Trophoblast cell (in vitro differentiated cells and primary cell): ENCODE data around the gene LRRC3B. TPM values are rescaled to one million over a fixed set of nuclear protein-coding genes. Genes with fewer than 3 reads are reported as not detected.

ENCODE experiments used
- DNase-seq, 2 donors: peaks; one replicate each; pipeline ENCODE4 v3.0.0-alpha.2; 2016
- H2AFZ ChIP-seq: 2 replicates; pipeline ENCODE4 v1.6.1; 2013; ENCODE audit warnings: low read length, moderate library complexity, mild to moderate bottlenecking; ENCODE audit not compliant: insufficient read depth, poor library complexity
- H2AK5ac ChIP-seq: 2 replicates; pipeline ENCODE4 v1.6.1; 2013; ENCODE audit warnings: mild to moderate bottlenecking, low read length
- H2BK120ac ChIP-seq: 2 replicates; pipeline ENCODE4 v1.6.1; 2013; ENCODE audit warnings: low read length, mild to moderate bottlenecking, moderate library complexity; ENCODE audit not compliant: insufficient read depth, poor library complexity
- H2BK12ac ChIP-seq: 2 replicates; pipeline ENCODE4 v1.6.1; 2013; ENCODE audit warnings: mild to moderate bottlenecking, low read length, moderate library complexity
- H2BK5ac ChIP-seq: 2 replicates; pipeline ENCODE4 v1.6.1; 2013; ENCODE audit warnings: low read length, low read depth, moderate library complexity, mild to moderate bottlenecking; ENCODE audit not compliant: poor library complexity
- H3K14ac ChIP-seq: 2 replicates; pipeline ENCODE4 v1.6.1; 2013; ENCODE audit warnings: mild to moderate bottlenecking, low read length
- H3K18ac ChIP-seq: 2 replicates; pipeline ENCODE4 v1.6.1; 2013; ENCODE audit warnings: mild to moderate bottlenecking, low read length
- H3K23ac ChIP-seq: 2 replicates; pipeline ENCODE4 v1.6.1; 2013; ENCODE audit warnings: low read length
- H3K27ac ChIP-seq: 2 replicates; pipeline ENCODE4 v1.5.1; 2013; ENCODE audit warnings: low read depth, mild to moderate bottlenecking, inconsistent platforms, low read length, moderate library complexity
- H3K27me3 ChIP-seq: 2 replicates; pipeline ENCODE4 v1.6.1; 2013; ENCODE audit warnings: inconsistent platforms, mild to moderate bottlenecking, low read length, moderate library complexity; ENCODE audit not compliant: insufficient read depth
- H3K36me3 ChIP-seq, 2 experiments: 1 replicate in 1 of 2; 2 replicates in 1 of 2; pipeline ENCODE4 v1.6.1; 2013; ENCODE audit warnings: low read length in 2 of 2, mild to moderate bottlenecking in 2 of 2, moderate library complexity in 1 of 2; ENCODE audit not compliant: insufficient read depth in 2 of 2, control insufficient read depth in 1 of 2
- H3K4ac ChIP-seq: 2 replicates; pipeline ENCODE4 v1.6.1; 2013; ENCODE audit warnings: low read depth, mild to moderate bottlenecking, low read length, moderate library complexity
- H3K4me1 ChIP-seq, 2 experiments: 1 replicate in 1 of 2; 2 replicates in 1 of 2; pipeline ENCODE4 v1.6.1; 2013; ENCODE audit warnings: low read length in 2 of 2, mild to moderate bottlenecking in 2 of 2, moderate library complexity in 1 of 2; ENCODE audit not compliant: insufficient read depth in 2 of 2, control insufficient read depth in 1 of 2
- H3K4me2 ChIP-seq: 2 replicates; pipeline ENCODE4 v1.6.1; 2013; ENCODE audit warnings: inconsistent platforms, mild to moderate bottlenecking, low read length, moderate library complexity
- H3K4me3 ChIP-seq: 2 replicates; pipeline ENCODE4 v1.5.1; 2013; ENCODE audit warnings: mild to moderate bottlenecking, low read depth, low read length, inconsistent platforms
- H3K79me1 ChIP-seq: one replicate; pipeline ENCODE4 v1.6.1; 2013; ENCODE audit warnings: low read length
- H3K79me2 ChIP-seq: 2 replicates; pipeline ENCODE4 v1.6.1; 2013; ENCODE audit warnings: low read length, mild to moderate bottlenecking; ENCODE audit not compliant: control insufficient read depth, insufficient read depth, poor library complexity
- H3K9ac ChIP-seq: 2 replicates; pipeline ENCODE4 v1.6.1; 2013; ENCODE audit warnings: mild to moderate bottlenecking, low read length
- H3K9me3 ChIP-seq: 2 replicates; pipeline ENCODE4 v1.6.1; 2013; ENCODE audit warnings: low read depth, mild to moderate bottlenecking, control low read depth, inconsistent platforms, low read length; ENCODE audit not compliant: insufficient read depth
- H4K12ac ChIP-seq: 2 replicates; pipeline ENCODE4 v1.6.1; 2013; ENCODE audit warnings: low read depth, mild to moderate bottlenecking, low read length, moderate library complexity
- H4K8ac ChIP-seq: 2 replicates; pipeline ENCODE4 v1.6.1; 2013; ENCODE audit warnings: low read depth, mild to moderate bottlenecking, low read length, moderate library complexity
- H4K91ac ChIP-seq: one replicate; pipeline ENCODE4 v1.6.1; 2013; ENCODE audit warnings: low read depth, mild to moderate bottlenecking, low read length, moderate library complexity
- WGBS: extraction: QIAGEN DNeasy Blood & Tissue Kit; methylation state at CpG from one replicate; pipeline ENCODE4 v1.1.7; 2013; ENCODE audit warnings: missing lambda C conversion rate; ENCODE audit not compliant: insufficient read length, insufficient coverage; ENCODE audit errors: extremely low coverage; 5-methylcytosine and 5-hydroxymethylcytosine counted together
- polyA plus RNA-seq: library from polyadenylated mRNA; stranded (reverse); fragments of 200-250 nt; gene quantifications from 2 replicates; pipeline ENCODE4 v1.2.3, GENCODE V29; 2013

Gene LRRC3B, protein sequence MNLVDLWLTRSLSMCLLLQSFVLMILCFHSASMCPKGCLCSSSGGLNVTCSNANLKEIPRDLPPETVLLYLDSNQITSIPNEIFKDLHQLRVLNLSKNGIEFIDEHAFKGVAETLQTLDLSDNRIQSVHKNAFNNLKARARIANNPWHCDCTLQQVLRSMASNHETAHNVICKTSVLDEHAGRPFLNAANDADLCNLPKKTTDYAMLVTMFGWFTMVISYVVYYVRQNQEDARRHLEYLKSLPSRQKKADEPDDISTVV
- polyA plus RNA-seq: 1.2 and 1.3 TPM in 2 replicates

DNA sequence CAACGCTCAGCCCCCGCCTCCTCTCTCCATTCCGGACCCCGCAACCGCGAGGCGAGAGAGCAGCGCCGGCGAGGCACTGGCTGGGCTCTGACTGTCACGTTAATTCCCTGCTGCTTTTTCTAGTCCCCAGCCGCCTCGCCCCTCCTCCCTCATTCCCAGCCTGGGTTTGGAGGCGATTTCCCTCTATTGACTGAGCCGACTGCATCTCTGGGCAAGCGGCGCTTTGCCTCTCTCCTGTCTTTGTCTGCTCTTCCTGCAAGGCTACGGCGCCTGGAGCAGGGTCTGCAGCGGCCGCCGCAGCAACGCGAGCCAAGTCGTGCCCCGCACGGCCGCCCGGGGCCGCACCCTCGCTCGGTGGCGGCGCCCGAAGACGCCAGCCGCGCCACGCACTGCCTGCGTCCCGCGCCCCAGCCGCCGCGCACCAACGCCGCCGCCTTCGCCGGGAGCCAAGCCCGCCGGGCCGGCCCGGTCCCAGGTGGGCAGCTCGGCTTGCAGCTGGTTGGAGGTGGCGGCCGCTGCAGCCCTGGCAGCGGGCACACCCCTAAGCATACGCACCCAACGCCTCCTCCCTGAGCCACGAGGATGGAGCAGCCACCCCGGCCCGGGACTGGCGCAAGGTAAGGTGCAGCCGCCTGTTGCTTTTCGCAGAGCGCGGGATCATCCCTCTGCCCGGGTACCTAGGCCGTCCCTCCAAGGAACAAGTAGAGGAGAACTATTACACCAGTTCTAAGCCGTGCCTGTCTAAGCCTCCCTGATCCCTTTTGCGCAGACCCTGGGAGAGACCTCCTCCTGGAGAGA, at the start of gene LRRC3B:
Gene LRRC3B (plus strand): TSS at position 152 of the 798 bp plus-strand sequence. CDS start 86,901 bp downstream, outside the sequence.
- Histone ChIP-seq H3K9me3 (no peaks in the 10 kb centered on the region), H2BK12ac (peak within 1 kb of the TSS; percentile 17), H3K27me3 (peaks cover 22% of the 10 kb centered on the region), H3K23ac (no peak within 1 kb of the TSS), H3K4me1 (peaks cover 2 to 16% of the 10 kb centered on the region in 2 experiments), H2AK5ac (no peak within 1 kb of the TSS), H3K4me2 (peak within 1 kb of the TSS; percentile 82), H4K91ac (no peak within 1 kb of the TSS), H3K79me1 (no peaks in the 10 kb centered on the region), H3K4me3 (peak within 1 kb of the TSS; percentile 71), H4K8ac (peak within 1 kb of the TSS; percentile 29), H2AFZ (peak within 1 kb of the TSS; percentile 12), H3K27ac (no peak within 1 kb of the TSS), H3K36me3 (no peaks in the 10 kb centered on the region), H2BK5ac (no peak within 1 kb of the TSS), H3K14ac (no peak within 1 kb of the TSS), H3K79me2 (peaks cover 2% of the 10 kb centered on the region), H3K9ac (peak within 1 kb of the TSS; percentile 7), H3K18ac (peak within 1 kb of the TSS; percentile 26), H4K12ac (no peak within 1 kb of the TSS), H2BK120ac (peak within 1 kb of the TSS; percentile 36), H3K4ac (no peak within 1 kb of the TSS)
- no peak for DNase-seq
- no CpG with 5 or more reads among the region's 72 CpGs for WGBS

DNA sequence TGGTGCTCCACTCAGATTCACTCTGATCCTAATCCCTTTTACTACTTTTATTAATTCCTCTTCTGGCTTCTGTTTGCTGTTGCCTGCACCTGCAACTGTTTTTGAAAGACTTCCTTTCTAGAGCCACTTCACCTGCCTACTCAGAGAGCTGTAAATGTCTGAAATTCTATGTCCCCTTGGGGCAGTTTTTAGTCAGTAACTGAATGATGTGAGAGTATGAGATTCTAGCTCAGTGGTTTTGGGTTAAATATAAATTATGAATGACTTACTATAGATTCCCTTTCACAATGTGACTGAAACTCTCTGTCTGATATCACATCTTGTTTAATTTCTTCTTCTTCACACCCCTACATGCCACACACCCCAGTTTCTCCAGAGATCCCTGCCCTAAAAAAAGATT, 47.8 kb upstream of the LRRC3B start:
- no peak overlapping the region for H3K4me2 ChIP-seq
- no peak overlapping the region for H3K4ac ChIP-seq
- H2AFZ ChIP-seq: no peak overlapping the region
- no peak overlapping the region for H4K8ac ChIP-seq
- no peak overlapping the region for H3K9ac ChIP-seq
- no peak overlapping the region for H2BK12ac ChIP-seq
- H3K27ac ChIP-seq: no peak overlapping the region
- no peak overlapping the region for H3K4me3 ChIP-seq
- no peak overlapping the region for H2BK120ac ChIP-seq
- H3K14ac ChIP-seq: no peak overlapping the region
- no peaks in the 10 kb centered on the region for H3K79me1 ChIP-seq
- H4K91ac ChIP-seq: no peak overlapping the region
- H3K79me2 ChIP-seq: no peaks in the 10 kb centered on the region
- H2AK5ac ChIP-seq: no peak overlapping the region
- H3K23ac ChIP-seq: no peak overlapping the region
- DNase-seq: no peak
- no peak overlapping the region for H2BK5ac ChIP-seq
- H3K4me1 ChIP-seq: no peaks in the 10 kb centered on the region
- no peaks in the 10 kb centered on the region for H3K36me3 ChIP-seq
- H3K27me3 ChIP-seq: no peaks in the 10 kb centered on the region
- no peak overlapping the region for H4K12ac ChIP-seq
- no peak overlapping the region for H3K18ac ChIP-seq
- no peaks in the 10 kb centered on the region for H3K9me3 ChIP-seq

DNA sequence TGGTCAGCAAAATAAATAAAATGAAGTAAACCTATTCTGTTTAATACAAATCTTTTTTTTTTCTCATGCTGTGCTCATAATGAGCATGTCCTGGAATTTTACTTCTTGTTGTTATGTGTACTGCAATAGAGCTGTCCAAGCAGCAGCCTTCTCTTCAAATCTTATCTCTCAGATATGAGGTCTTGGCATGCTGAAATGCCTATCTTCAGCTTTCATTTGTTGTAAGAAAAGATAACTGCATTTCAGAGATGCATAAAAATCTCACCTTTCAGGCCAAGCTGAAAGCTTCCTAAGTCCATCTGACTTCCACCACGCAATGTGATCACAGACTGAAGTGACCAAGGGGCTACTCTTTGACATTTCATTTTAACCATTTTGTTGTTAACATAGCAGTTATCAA, 43.5 kb upstream of the LRRC3B start:
- no peak overlapping the region for H3K18ac ChIP-seq
- no peaks in the 10 kb centered on the region for H3K79me2 ChIP-seq
- no peak overlapping the region for H2BK12ac ChIP-seq
- no peak overlapping the region for H3K9ac ChIP-seq
- no peaks in the 10 kb centered on the region for H3K27me3 ChIP-seq
- H4K8ac ChIP-seq: no peak overlapping the region
- H2AFZ ChIP-seq: no peak overlapping the region
- H3K4me1 ChIP-seq: no peaks in the 10 kb centered on the region
- WGBS: no CpG with 5 or more reads among the region's 1 CpG
- no peaks in the 10 kb centered on the region for H3K79me1 ChIP-seq
- no peak overlapping the region for H2AK5ac ChIP-seq
- no peak overlapping the region for H3K4me3 ChIP-seq
- H3K9me3 ChIP-seq: no peaks in the 10 kb centered on the region
- no peak overlapping the region for H4K12ac ChIP-seq
- H3K14ac ChIP-seq: no peak overlapping the region
- H3K23ac ChIP-seq: no peak overlapping the region
- H2BK120ac ChIP-seq: no peak overlapping the region
- no peak overlapping the region for H3K4ac ChIP-seq
- H4K91ac ChIP-seq: no peak overlapping the region
- no peak overlapping the region for H3K4me2 ChIP-seq
- DNase-seq: peak; percentile 1 to 60
- no peak overlapping the region for H3K27ac ChIP-seq
- H2BK5ac ChIP-seq: no peak overlapping the region
- H3K36me3 ChIP-seq: no peaks in the 10 kb centered on the region

DNA sequence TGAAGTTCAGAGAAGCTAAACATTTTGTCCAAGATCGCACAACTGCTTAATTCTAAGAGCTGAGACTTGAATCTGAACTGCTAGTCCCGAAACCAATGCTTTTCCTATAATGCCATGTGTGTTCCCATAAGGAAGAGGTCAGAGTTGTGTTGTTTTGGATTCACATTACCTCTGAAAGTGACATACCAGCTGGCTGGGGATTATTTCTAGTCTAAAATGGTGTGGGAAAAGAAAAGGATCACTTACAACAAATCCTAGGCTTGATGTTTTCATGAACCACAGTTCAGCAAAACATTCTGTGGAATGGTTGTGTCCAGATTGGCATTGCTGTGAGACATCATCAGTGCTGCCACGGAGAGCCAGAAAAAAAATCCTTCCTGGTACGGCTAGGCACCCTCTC, 35.0 kb upstream of the LRRC3B start:
- Histone ChIP-seq H4K8ac (no peak overlapping the region), H3K79me2 (no peaks in the 10 kb centered on the region), H4K12ac (no peak overlapping the region), H2AFZ (no peak overlapping the region), H2BK5ac (no peak overlapping the region), H3K27ac (no peak overlapping the region), H3K27me3 (no peaks in the 10 kb centered on the region), H3K79me1 (no peaks in the 10 kb centered on the region), H2AK5ac (no peak overlapping the region), H3K18ac (no peak overlapping the region), H3K9me3 (no peaks in the 10 kb centered on the region), H3K4me1 (no peaks in the 10 kb centered on the region), H3K36me3 (no peaks in the 10 kb centered on the region), H3K23ac (no peak overlapping the region), H3K4me2 (no peak overlapping the region), H2BK120ac (no peak overlapping the region), H3K14ac (no peak overlapping the region), H3K4me3 (no peak overlapping the region), H2BK12ac (no peak overlapping the region), H3K9ac (no peak overlapping the region), H4K91ac (no peak overlapping the region), H3K4ac (no peak overlapping the region)
- no CpG with 5 or more reads among the region's 4 CpGs for WGBS
- no peak for DNase-seq
